Cardiac muscle cell (in vitro differentiated cells and primary cell): ENCODE measurements around the gene EHD4. TPM values are rescaled to one million over a fixed set of nuclear protein-coding genes. Genes with fewer than 3 reads are reported as not detected.

Source experiments
- DNase-seq, 2 donors: peaks; one replicate each; pipeline versions ENCODE4 v3.0.0 to v3.0.0-alpha.2; 2010 to 2017; ENCODE audit warnings: low read depth in 1 of 2, low spot score in 1 of 2
- H3K27ac ChIP-seq: fragments of 200-600 bp; sonication (generic); 2 replicates; pipeline ENCODE4 v1.5.1; 2016
- H3K27me3 ChIP-seq: fragments of 200-600 bp; sonication (generic); 2 replicates; pipeline ENCODE4 v1.6.0; 2016; ENCODE audit warnings: control low read depth
- H3K36me3 ChIP-seq: fragments of 200-600 bp; sonication (generic); 2 replicates; pipeline ENCODE4 v1.5.1; 2016; ENCODE audit warnings: control low read depth
- H3K4me1 ChIP-seq: fragments of 200-600 bp; sonication (generic); 2 replicates; pipeline ENCODE4 v1.8.1; 2017; ENCODE audit warnings: low read depth, mild to moderate bottlenecking, mixed run types
- H3K4me3 ChIP-seq: fragments of 200-600 bp; sonication (generic); 2 replicates; pipeline ENCODE4 v1.5.1; 2016; ENCODE audit warnings: mild to moderate bottlenecking
- H3K9me3 ChIP-seq: fragments of 200-600 bp; sonication (generic); 2 replicates; pipeline ENCODE4 v1.5.1; 2017; ENCODE audit warnings: low read depth, mild to moderate bottlenecking, control low read depth
- polyA plus RNA-seq: library from polyadenylated mRNA; unstranded; fragments of >200 nt; fragmentation: Nextera tagmentation; extraction: Ambion mirVana; gene quantifications from 2 replicates; pipeline ENCODE4 v1.2.1, GENCODE V29; 2016
- total RNA-seq: library from RNA; depleted of rRNA; stranded (reverse); fragments of >200 nt; gene quantifications from 2 replicates; pipeline ENCODE4 v1.2.3, GENCODE V29; 2016
- TF ChIP-seq, protein P1 (sequence below): IDR thresholded peaks from 2 replicates; pipeline ENCODE4 v1.5.1; 2012; ENCODE audit warnings: low read depth, mild to moderate bottlenecking, low read length

Gene EHD4
- total and polyA plus RNA-seq, 2 experiments from 2014 or later, result 47.4 to 56.4 TPM

DNA sequence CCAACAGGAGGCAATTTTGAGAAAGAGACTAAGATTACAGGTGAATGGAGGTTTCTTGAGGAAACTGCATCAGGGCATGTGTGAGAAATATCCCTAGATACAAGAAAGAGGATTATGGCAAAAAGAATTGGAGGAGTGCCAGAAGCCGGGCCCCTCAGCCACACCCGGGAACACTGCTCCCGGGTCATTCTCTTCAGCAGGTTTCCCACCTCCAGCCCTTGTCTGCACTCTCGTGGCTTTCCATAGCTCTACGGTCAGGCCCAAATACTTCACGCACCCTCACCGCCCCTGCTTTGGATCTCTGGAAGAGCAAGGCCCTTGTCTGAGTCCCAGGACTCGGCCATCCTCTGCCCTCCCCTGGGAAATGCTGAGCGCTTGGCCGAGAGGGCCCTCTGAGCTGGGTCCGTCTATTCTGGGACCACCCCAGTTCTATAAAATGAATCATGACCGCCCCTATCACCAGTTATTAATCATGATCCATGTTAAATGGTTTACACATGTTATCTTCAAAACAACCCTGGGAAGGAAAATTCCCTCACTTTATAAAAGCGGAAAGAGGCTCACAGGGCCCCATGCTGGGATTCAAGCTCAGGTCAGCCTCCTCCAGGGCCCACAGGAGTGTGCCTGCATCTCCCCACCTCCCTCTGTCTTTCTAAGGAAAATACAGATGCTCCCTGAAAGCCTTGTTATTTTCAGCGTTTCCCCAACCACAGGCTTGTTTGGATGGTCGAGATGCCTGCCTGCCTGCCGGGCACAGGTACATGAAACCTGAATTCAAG is 39.7 kb downstream of the EHD4 start:
- TF ChIP-seq, protein P1, sequence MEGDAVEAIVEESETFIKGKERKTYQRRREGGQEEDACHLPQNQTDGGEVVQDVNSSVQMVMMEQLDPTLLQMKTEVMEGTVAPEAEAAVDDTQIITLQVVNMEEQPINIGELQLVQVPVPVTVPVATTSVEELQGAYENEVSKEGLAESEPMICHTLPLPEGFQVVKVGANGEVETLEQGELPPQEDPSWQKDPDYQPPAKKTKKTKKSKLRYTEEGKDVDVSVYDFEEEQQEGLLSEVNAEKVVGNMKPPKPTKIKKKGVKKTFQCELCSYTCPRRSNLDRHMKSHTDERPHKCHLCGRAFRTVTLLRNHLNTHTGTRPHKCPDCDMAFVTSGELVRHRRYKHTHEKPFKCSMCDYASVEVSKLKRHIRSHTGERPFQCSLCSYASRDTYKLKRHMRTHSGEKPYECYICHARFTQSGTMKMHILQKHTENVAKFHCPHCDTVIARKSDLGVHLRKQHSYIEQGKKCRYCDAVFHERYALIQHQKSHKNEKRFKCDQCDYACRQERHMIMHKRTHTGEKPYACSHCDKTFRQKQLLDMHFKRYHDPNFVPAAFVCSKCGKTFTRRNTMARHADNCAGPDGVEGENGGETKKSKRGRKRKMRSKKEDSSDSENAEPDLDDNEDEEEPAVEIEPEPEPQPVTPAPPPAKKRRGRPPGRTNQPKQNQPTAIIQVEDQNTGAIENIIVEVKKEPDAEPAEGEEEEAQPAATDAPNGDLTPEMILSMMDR, result no peak
- H3K4me3 ChIP-seq, result no peak overlapping the region
- H3K36me3 ChIP-seq, result no peaks in the 10 kb centered on the region
- DNase-seq, result no peak
- H3K27me3 ChIP-seq, result no peaks in the 10 kb centered on the region
- H3K9me3 ChIP-seq, result no peaks in the 10 kb centered on the region
- peaks cover 26% of the 10 kb centered on the region for H3K4me1 ChIP-seq
- peak overlapping the region; percentile 65 for H3K27ac ChIP-seq

DNA sequence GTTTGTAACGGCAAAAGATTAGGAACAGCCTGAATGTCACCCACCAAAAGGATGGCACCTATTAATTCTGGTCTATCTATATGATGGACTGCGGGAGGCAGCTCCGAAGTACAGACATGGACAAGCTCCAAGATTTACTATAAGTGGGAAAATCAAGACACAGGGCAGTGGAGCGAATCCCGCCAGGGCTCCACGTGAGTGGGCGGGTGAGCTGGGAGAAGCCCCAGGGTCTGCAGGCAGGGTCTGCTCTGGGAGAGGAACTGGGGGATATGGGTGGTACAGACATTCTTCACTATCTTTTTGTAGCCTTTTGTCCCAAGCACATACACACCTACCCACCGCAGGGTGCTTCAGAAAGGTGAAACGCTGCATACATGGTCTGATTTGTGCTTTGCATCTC is 40.3 kb downstream of the EHD4 start:
- TF ChIP-seq, protein P1, result no peak
- no peaks in the 10 kb centered on the region for H3K27me3 ChIP-seq
- H3K4me1 ChIP-seq, result peaks cover 20% of the 10 kb centered on the region
- no peaks in the 10 kb centered on the region for H3K36me3 ChIP-seq
- no peak overlapping the region for H3K27ac ChIP-seq
- DNase-seq, result no peak
- H3K9me3 ChIP-seq, result no peaks in the 10 kb centered on the region
- H3K4me3 ChIP-seq, result no peak overlapping the region

DNA sequence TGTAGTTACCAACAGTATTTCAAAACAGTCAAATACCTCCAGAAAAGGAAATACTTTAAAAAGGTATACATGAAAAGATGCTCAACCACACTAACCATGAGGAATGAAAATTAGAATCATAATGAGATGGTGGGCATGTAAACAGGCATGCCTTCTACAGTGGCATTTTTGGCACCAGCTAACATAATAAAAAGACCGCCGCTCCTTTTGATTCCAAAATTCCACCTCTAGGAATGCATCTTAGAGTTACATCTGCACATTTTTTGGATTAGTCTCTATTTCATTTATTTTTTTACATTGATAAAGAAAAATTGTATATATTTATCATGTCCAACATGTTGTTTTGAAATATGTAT is 41.5 kb downstream of the EHD4 start:
- no peak overlapping the region for H3K27ac ChIP-seq
- TF ChIP-seq, protein P1, result no peak
- no peaks in the 10 kb centered on the region for H3K9me3 ChIP-seq
- H3K36me3 ChIP-seq, result no peaks in the 10 kb centered on the region
- H3K4me3 ChIP-seq, result no peak overlapping the region
- DNase-seq, result no peak
- no peaks in the 10 kb centered on the region for H3K27me3 ChIP-seq
- peaks cover 17% of the 10 kb centered on the region for H3K4me1 ChIP-seq

DNA sequence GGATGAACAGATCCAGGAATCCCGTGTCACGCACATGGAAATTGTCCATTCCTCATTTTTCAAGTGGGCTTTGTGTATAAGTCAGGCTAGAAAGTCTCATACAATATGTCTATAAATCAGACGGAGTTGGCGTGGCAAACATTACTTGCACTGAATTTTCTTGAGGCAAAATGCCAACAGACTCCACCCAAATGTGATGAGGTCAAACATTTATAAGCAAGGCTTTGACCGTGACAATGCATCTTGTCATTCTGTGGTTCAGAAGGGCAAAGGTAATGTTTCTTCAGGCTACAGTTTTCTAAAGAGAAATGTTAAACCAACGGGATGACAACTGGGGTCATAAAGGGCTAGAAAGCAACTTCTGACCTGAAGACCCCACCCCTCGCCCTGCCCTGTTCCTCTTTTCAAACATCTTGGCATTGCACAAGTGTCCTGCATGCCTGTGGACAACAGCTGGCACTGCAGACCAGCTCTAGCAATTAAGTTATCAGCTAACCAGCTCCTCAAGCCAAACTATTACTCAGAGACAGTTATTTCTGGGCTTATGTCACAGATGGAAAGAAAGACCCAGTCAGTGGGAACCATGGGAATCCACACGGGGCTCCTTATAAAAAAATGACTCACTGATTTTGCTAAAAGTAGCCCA is 42.0 kb downstream of the EHD4 start:
- Histone ChIP-seq H3K4me1 (peaks cover 21% of the 10 kb centered on the region), H3K27ac (no peak overlapping the region), H3K9me3 (no peaks in the 10 kb centered on the region), H3K27me3 (no peaks in the 10 kb centered on the region), H3K4me3 (no peak overlapping the region), H3K36me3 (no peaks in the 10 kb centered on the region)
- DNase-seq, result peak in 1 of 2 donors; percentile 94
- TF ChIP-seq, protein P1, result peak; percentile 42

DNA sequence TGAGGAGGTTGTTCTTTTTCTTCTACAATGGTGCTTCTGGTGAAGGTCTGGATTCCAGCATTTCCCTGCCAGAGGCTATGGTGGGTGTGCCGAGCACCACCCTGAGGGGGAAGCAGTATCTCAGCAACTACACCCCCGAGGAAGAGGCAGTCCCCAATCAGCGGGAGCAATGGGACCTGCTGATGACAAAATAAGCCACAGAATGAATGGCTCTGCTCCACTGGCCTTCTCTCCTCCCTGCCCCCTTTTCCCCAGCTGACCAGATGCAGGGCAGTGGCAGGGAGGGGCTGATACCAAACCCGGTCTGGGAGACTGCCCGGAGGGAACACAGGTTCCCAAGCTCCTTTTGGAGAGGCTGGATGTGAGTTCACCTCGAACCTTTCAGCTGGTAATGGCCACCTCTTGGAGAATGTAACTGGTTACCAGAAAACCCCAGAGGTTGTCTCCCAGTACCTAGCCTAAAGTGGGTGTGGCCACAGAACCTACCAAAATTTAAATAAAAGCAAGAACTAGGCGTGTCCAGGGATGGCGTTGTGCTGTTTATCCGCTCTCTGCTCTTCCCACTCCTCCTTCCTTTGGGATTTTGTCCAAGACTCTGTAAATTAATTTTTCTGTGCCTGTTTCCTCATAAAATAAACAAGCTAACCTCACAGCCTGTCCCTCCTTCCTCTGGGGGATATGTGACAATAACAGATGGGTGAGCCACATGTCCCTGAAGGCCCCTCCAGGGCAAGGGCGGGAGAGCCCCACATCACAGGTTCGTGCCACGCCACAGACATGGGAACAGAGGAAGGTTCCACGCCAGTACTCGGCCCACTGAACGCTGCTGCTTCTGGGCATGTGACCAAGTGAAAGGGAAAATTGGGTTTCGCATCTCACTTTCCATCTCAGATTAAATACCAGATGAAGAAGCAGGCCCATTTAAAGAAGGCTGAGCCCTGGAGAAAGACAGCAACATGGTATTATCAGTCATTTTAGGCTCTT is 43.4 kb downstream of the EHD4 start:
- Histone ChIP-seq H3K36me3 (no peaks in the 10 kb centered on the region), H3K9me3 (no peaks in the 10 kb centered on the region), H3K4me3 (no peak overlapping the region), H3K27ac (peak overlapping the region; percentile 14), H3K4me1 (peaks cover 22% of the 10 kb centered on the region), H3K27me3 (no peaks in the 10 kb centered on the region)
- DNase-seq, result no peak
- TF ChIP-seq, protein P1, result no peak
